GM21360 (cell line): ENCODE measurements around the gene LCMT1.
"Not testable (repeated sequence)": the region's sequence is repeated elsewhere in the genome, so short reads cannot be mapped to it uniquely, and the experiment has no call there.

Source experiments
- ATAC-seq: cut with Tn5 transposase; IDR thresholded peaks from one replicate; pipeline ENCODE4 v1.9.1; 2021; ENCODE audit warnings: mild to moderate bottlenecking, moderate library complexity; ENCODE audit not compliant: unreplicated experiment

The LCMT1 gene

GRCh38 chr16:25111403-25112166 lies at the start of gene LCMT1:
Gene LCMT1, plus strand, starts transcription at chr16:25111742. Its CDS starts 142 bp downstream, at chr16:25111884.
- ATAC-seq, result peak; percentile 76

GRCh38 chr16:25063102-25063501 lies 48.4 kb upstream of the LCMT1 start:
- no peak for ATAC-seq

- ATAC-seq, result no peak
These were observed 47.7 kb upstream of the LCMT1 start for GRCh38 chr16:25063865-25064264.

- not testable (repeated sequence) for ATAC-seq
These were observed 47.3 kb upstream of the LCMT1 start for GRCh38 chr16:25064281-25064680.

GRCh38 chr16:25064937-25065336 lies 46.6 kb upstream of the LCMT1 start:
- no peak for ATAC-seq

GRCh38 chr16:25065899-25066298 lies 45.6 kb upstream of the LCMT1 start:
- no peak for ATAC-seq

GRCh38 chr16:25066426-25066746 lies 45.2 kb upstream of the LCMT1 start:
- peak; percentile 13 for ATAC-seq

GRCh38 chr16:25066747-25067631 lies 44.6 kb upstream of the LCMT1 start:
- ATAC-seq, result peak; percentile 84

- ATAC-seq, result no peak
These were observed 37.7 kb upstream of the LCMT1 start for GRCh38 chr16:25073854-25074253.

- no peak for ATAC-seq
These were observed 33.1 kb upstream of the LCMT1 start for GRCh38 chr16:25078386-25078978.

GRCh38 chr16:25079637-25080378 lies 31.7 kb upstream of the LCMT1 start:
- ATAC-seq, result no peak

GRCh38 chr16:25080420-25081131 lies 31.0 kb upstream of the LCMT1 start:
- ATAC-seq, result no peak

GRCh38 chr16:25081702-25082101 lies 29.8 kb upstream of the LCMT1 start:
- no peak for ATAC-seq

- no peak for ATAC-seq
These were observed 28.5 kb upstream of the LCMT1 start for GRCh38 chr16:25083065-25083464.

GRCh38 chr16:25083701-25084100 lies 27.8 kb upstream of the LCMT1 start:
- no peak for ATAC-seq

GRCh38 chr16:25084797-25085196 lies 26.7 kb upstream of the LCMT1 start:
- no peak for ATAC-seq

GRCh38 chr16:25087761-25088160 lies 23.8 kb upstream of the LCMT1 start:
- no peak for ATAC-seq

- no peak for ATAC-seq
These were observed 22.2 kb upstream of the LCMT1 start for GRCh38 chr16:25089351-25089750.

GRCh38 chr16:25092441-25092840 lies 19.1 kb upstream of the LCMT1 start:
- ATAC-seq, result no peak
